Body of pancreas (tissue), 4 donors: Measurements from ENCODE around the gene NDUFB4.

Experiments used
- CTCF ChIP-seq, 7 experiments: fragments of 450-650 bp in 4 of 7; fragments of 200-600 bp in 3 of 7; sonication (generic) in 3 of 7; IDR thresholded peaks; one replicate each; pipeline ENCODE4 v1.5.1; 2016 to 2019; ENCODE audit warnings: antibody characterized with exemption in 7 of 7
- POLR2A ChIP-seq, 3 donors: fragments of 450-650 bp; IDR thresholded peaks; one replicate each; pipeline ENCODE4 v1.6.1; 2016; ENCODE audit warnings: antibody characterized with exemption in 3 of 3, mild to moderate bottlenecking in 2 of 3

- no peak for TF ChIP-seq POLR2A (IDR thresholded peaks at IDR 0.05)
- no peak for TF ChIP-seq CTCF (IDR thresholded peaks at IDR 0.05)
These were observed 27.6 kb downstream of the NDUFB4 start for GRCh38 chr3:120623727-120624093.
